ENCODE data around the gene MRFAP1.
"Not testable (repeated sequence)": the region's sequence is repeated elsewhere in the genome, so short reads cannot be mapped to it uniquely, and the experiment has no call there.

MRFAP1 gene

DNA sequence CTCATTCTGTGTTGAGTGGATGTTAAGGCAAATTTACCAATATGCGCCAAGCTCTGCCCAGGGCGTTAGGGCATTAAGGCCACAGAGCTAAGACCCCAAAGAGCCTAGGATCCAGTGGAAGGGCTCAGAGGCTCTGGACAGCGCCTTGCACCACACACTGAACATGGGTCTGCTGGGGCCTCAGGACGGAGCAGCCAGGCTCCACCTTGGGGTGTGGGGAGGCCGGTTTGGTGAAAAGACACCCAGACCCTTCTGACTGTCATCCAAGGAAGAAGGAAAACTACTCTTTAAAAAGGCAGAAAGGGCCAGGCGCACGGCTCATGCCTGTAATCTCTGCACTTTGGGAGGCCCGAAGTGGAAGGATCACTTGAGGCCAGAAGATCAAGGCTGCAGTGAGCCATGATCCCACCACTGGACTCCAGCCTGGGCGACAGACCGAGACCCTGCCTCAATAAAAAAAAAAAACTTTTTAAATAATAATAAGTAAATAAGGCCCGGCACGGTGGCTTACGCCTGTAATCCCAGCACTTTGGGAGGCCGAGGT lies 1.3 kb upstream of the MRFAP1 start:
- no peak for DNase-seq

DNA sequence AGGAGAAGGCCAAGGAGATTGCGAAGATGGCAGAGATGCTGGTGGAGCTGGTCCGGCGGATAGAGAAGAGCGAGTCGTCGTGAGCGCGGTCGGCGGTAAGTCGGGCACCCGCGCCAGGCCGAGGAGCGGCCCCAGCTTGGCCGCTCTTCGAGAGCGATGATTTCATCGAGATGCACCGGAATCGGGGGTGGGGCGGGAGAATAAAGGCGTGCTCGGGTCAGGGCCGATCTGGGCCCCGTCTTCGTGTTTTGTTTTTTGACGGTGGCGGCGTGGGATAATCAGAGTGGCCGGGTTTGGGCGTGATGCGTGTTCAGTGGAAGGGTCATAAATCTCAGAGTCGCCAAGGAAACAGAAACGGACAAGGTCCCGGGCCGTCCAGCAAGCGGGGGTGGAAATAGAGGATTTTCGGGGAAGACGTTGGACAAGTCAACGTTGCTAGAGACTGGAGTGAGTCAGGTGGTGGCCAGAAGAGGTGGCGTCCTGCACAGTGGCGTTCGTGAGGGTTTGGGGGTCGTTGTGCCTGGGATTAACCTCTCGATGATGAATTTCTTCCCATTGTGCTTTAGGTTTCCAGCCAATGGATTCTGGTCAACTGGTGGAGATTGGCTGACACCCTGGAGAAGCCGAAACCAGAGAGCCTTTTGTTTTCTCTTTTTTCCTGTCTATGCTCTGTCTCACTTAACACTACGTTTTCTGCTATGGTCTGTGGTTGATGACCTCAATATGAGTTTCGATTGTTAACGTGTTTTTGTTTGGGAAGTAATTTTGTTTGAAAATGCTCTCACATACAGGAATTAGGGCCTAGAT lies 882 bp downstream of the MRFAP1 start:
- no peak for DNase-seq

- DNase-seq, result no peak
Observed at GRCh38 chr4:6641971-6642320, 1.5 kb downstream of the MRFAP1 start.

DNA sequence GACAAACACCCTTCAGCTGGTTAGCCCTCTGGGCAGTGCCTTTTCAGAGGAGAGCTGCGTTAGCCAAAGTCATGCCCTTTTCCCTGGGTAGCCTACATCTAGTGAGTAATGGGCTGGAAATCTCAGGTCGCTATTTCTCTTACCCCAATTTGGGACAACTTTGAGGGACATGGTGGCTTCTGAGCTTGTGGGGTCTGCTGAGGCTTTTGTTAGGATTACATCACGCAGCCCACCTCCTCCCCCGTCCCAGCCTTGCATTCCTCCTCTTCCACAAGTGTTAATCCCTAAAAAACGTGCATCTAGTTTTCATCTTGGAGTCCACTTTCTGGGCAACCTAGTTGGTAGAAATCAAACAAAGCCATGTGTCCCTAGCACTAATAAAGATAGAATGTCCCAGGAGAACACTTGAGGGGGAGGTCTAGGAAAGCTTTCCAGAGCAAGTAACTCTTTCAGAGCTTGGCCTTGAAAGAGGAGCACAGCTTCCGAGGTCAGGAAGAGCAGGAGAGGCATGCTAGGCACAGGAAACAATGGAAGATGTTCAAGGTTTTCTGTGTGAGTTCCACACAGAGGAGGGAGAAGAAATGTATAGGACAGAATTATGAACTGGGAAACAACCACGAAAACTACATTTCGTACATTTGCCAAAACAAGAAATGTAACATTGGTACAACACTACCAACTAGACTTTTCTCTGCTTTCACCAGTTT lies 2.8 kb downstream of the MRFAP1 start:
- DNase-seq, result no peak

DNA sequence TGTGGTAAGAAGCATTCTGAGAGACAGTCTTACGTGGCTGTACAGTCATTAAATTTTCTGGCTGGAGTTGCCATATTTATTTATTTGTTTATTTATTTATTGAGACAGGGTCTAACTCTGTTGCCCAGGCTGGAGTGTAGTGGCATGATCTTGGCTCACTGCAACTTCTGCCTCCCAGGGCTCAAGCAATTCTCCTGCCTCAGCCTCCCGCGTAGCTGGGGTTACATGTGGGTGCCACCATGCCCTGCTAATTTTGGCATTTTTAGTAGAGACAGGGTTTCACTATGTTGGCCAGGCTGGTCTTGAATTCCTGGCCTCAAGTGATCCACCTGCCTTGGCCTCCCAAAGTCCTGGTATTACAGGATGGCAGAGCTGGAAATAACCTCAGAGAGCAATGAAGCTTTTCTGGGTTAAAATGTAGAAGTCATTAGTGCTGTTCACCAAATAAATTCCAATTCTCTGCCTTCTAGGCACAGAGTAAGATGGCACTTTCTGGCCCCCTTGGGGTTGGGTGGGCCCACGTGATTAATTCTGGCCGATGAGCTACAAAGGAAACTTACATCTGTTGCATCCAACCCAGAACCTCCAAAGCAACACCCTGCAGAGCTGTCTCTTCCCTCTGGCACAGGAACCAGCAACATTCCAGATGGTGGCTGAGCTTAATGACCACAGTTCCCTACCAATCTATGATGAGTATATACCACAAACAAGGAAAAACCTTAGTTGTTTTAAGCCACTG lies 4.5 kb downstream of the MRFAP1 start:
- no peak for DNase-seq

GRCh38 chr4:6647169-6647568 lies 6.7 kb downstream of the MRFAP1 start:
- DNase-seq, result no peak

GRCh38 chr4:6647582-6648230 lies 7.2 kb downstream of the MRFAP1 start:
- no peak for DNase-seq

GRCh38 chr4:6649216-6649615 lies 8.7 kb downstream of the MRFAP1 start:
- no peak for DNase-seq

DNA sequence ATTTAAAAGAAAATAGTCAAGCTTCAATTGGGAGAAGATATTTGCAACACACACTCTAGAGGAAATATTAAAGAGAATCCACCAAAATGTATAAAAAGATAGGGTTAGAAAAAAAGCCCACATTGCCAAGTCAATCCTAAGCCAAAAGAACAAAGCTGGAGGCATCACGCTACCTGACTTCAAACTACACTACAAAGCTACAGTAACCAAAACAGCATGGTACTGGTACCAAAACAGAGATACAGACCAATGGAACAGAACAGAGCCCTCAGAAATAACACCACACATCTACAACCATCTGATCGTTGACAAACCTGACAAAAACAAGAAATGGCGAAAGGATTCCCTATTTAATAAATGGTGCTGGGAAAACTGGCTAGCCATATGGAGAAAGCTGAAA lies 13.7 kb downstream of the MRFAP1 start:
- DNase-seq, result not testable (repeated sequence)

DNA sequence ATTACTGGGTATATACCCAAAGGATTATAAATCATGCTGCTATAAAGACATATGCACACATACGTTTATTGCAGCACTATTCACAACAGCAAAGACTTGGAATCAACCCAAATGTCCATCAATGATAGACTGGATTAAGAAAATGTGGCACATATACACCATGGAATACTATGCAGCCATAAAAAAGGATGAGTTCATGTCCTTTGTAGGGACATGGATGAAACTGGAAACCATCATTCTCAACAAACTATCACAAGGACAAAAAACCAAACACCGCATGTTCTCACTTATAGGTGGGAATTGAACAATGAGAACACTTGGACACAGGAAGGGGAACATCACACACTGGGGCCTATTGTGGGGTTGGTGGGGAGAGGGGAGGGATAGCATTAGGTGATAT lies 14.8 kb downstream of the MRFAP1 start:
- not testable (repeated sequence) for DNase-seq

DNA sequence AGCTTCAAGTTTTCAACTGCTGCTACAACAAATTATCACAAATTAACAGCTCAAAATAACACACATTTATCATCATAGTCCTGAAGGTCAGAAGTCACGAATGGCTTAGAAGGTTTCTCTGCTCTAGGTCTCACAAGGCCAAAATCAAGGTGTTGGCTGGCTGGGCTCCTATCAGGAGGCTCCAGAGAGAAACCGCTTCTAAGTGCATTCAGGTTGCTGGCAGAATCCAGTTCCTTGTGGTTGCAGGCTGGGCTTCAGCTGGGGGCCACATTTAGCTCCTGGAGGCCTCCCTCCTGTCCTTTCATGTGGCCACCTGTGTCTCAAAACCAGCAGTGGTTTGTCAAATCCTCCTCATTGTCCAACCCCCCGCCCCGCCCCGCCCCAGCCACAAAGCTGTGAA lies 15.4 kb downstream of the MRFAP1 start:
- no peak for DNase-seq

GRCh38 chr4:6657242-6658208 lies 17.0 kb downstream of the MRFAP1 start:
- DNase-seq, result no peak

DNA sequence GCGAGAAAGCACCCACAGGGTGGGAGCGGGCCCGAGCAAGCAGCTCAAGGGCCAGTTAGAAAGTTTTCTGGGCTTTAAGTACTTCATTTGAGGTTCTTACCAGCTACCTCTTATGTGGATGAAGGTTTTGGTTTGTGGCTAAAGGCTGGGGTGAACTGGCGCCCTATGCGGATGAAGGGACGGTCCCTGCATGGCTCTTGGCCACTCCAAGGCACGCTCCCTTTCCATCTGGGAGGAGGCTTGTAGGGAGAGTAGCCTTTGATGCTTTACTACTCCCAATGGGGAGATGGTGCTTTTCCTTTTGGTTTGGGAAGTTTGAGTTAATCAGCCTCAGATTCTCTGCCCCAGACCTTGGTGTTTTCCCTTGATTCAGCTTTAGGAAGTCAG lies 17.7 kb downstream of the MRFAP1 start:
- DNase-seq, result no peak

GRCh38 chr4:6658597-6659075 lies 18.2 kb downstream of the MRFAP1 start:
- no peak for DNase-seq

DNA sequence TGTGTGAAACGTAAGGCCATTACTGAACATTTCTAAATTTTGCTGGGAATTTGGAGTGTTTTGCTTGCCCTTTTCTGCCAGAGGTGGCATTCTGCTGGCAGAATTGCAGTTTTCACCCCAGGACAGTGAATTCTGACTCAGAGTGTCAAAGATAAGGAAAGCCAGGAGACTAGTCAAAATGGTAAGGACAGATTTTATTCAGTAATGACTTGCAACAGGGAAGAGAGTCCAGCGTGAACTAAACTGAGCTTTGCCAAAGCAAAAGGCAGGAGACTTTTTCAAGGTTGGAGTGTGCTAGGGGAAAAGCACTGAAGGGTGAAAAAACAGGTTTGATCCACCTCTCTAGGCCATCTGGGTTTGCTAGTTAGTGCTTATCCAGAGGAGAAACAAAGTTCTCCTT lies 19.4 kb downstream of the MRFAP1 start:
- no peak for DNase-seq

GRCh38 chr4:6660430-6660829 lies 19.9 kb downstream of the MRFAP1 start:
- no peak for DNase-seq

DNA sequence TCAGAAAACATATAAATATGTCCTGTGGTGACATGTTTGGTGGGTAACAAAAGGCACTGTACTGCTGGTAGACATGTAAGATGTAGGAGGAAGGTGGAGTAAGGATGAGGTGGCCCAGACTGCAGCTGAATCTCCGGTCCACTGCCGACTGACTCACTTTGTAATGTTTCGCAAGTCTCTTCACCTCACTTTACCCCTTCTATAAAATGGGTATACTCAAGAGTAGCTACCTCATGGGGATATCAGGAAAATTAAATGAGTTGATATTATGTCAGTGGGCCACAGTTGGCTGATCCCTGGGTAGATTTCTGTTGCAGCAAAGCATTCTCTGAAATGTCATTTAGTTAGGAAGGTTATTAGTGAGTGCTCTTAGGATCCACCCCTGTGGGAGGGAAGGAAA lies 22.1 kb downstream of the MRFAP1 start:
- DNase-seq, result no peak

GRCh38 chr4:6663596-6664393 lies 23.3 kb downstream of the MRFAP1 start:
- DNase-seq, result no peak

DNA sequence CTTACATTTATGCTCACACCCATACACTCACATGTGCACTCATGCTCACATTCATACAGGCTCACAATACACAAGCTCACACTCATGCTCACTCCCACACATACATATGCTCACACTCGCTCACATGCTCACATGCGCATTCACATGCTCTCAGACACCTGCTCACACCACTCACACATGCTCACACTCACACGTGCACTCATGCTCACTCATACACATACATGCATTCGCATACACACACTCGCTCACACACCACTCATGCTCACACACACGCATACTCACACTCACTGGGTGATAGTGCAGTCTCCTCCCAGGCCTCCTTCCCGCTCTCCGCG lies 24.8 kb downstream of the MRFAP1 start:
- DNase-seq, result no peak

DNA sequence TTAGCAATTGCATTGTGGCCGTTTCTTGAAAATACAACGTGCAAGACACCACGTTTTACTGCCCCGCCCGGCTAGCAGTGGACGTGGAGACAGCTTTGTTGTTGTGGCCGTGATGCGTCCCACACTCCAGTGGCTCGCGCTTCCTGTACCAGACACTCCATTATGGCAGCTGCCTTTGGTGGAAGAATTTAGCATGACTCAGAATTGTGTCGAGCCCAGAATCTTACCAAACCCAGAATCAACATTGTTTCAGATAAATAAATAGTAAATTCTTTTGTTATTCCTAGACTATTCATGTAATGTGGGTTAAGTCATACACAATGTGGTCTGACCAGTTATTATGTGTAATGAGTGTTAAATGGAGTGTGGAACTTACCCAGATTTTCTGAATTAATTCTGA lies 27.9 kb downstream of the MRFAP1 start:
- no peak for DNase-seq

GRCh38 chr4:6671648-6672047 lies 31.2 kb downstream of the MRFAP1 start:
- no peak for DNase-seq
